ENCODE measurements around the gene RGS12. TPM values are rescaled to one million over a fixed set of nuclear protein-coding genes. Genes with fewer than 3 reads are reported as not detected.

Gene RGS12
- total and polyA plus RNA-seq, 2 experiments from 2014 or later, result 8.0 to 19.0 TPM

GRCh38 chr4:3320361-3321023 lies 27.7 kb downstream of the RGS12 start:
- H3K4me1 Mint-ChIP-seq, result peaks cover 32% of the 10 kb centered on the region
- 0 out of 2 replicates have a peak overlapping the region, but pooled peaks have one; percentile 3 for H3K27ac Mint-ChIP-seq

More at GRCh38 chr4:3320361-3321023, 27.7 kb downstream of the RGS12 start:
- H3K36me3 Mint-ChIP-seq (ENCODE audit: low read depth), result peaks cover 3% of the 10 kb centered on the region; the same call in 2 of the 3 replicates
- TF ChIP-seq ZNF331 (CRISPR knock-in tag; IDR thresholded peaks at IDR 0.05; ENCODE audit: low read depth), result no peak
- TF ChIP-seq NANOG (IDR thresholded peaks at IDR 0.05; ENCODE audit: borderline replicate concordance), result no peak
- no peak for TF ChIP-seq ZNF462 (CRISPR knock-in tag; IDR thresholded peaks at IDR 0.05)
- no peaks in the 10 kb centered on the region for H3K9me2 ChIP-seq (ENCODE audit: insufficient read depth)
- no peaks in the 10 kb centered on the region; the same call in 1 of the 2 replicates for H4K20me1 ChIP-seq (replicated peaks; ENCODE audit: insufficient read depth)
- H3K4me3 ChIP-seq, result no peak overlapping the region
- H3K36me3 ChIP-seq (ENCODE audit: insufficient read depth), result no peaks in the 10 kb centered on the region
- no peaks in the 10 kb centered on the region for H3K27me3 ChIP-seq (ENCODE audit: insufficient read depth)
- H3K4me2 ChIP-seq, result no peak overlapping the region
- no peak overlapping the region for H2AFZ ChIP-seq
- peaks cover 16% of the 10 kb centered on the region for H3K27me3 Mint-ChIP-seq (ENCODE audit: insufficient read depth, low read depth, poor library complexity)
- no peak for DNase-seq (ENCODE audit: low spot score)
- H3K4me3 Mint-ChIP-seq, result no peak overlapping the region
- peaks cover 9% of the 10 kb centered on the region; the same call in 1 of the 2 replicates for H3K79me2 ChIP-seq (replicated peaks; ENCODE audit: insufficient read depth)
- H3F3A ChIP-seq (replicated peaks; ENCODE audit: low read depth), result no peaks in the 10 kb centered on the region
- no peaks in the 10 kb centered on the region; the same call in 2 of the 3 replicates for H3K9me3 Mint-ChIP-seq
- ATAC-seq, result no peak
- H3K4me1 ChIP-seq (ENCODE audit: insufficient read depth), result peaks cover 6% of the 10 kb centered on the region; the same call in 1 of the 2 replicates
- H3K27ac ChIP-seq (ENCODE audit: low read depth), result no peak overlapping the region

All from GM23338 (cell line).